Measurements from ENCODE around the gene MME. TPM values are rescaled to one million over a fixed set of nuclear protein-coding genes. Genes with fewer than 3 reads are reported as not detected.

Gene MME
- polyA plus RNA-seq, 3 donors: 0.27 to 1.0 (median 0.73) TPM

DNA sequence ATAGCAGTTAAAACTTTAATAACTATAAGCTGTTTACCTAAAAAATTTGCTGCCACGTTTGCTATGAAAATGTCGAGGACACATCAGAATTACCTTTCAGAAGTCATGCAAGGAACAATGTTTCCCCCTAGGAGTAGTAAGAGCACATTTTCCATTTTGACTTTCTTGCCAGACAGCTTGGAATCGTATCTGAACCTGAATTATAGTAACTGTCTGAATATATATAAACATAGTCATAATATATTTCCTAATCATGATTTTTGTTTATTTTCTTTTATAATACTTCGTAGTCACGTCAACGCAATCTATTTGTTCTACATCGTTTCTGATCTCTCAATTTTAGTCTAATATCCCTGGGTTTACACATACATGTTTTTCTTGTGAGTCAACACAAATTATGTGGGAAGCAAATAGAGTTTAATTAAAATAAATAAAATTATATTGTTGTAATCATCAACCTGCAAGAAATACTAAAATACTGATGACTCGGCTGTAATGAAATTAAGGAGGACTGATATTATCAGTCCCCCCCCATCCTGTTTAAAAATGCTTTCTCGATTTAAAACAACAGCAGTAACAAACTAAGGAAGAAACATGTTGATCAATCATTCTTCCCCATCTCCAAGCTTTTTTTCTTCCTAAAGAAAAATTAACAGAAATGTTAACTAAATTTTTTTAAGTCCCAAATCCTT lies 78.4 kb downstream of the MME start:
- no peak for DNase-seq
- 79% methylated on average over 2 of the region's 9 CpGs for WGBS (ENCODE audit: insufficient coverage)

GRCh38 chr3:155159301-155159700 lies 79.2 kb downstream of the MME start:
- no peaks in the 10 kb centered on the region for H3K36me3 ChIP-seq (replicated peaks in 1 of 2; ENCODE audit: control insufficient read depth in 1 of 2, insufficient read depth in 2 of 2, low read length in 2 of 2)
- no peak overlapping the region for H3K4me3 ChIP-seq (replicated peaks in 1 of 3; ENCODE audit: low read depth in 2 of 3, low read length in 3 of 3)
- Mint-ChIP-seq H3K9me3 (peaks cover 0 to 1% (median 0%) of the 10 kb centered on the region in 7 donors), H3K4me1 (no peaks in the 10 kb centered on the region), H3K4me3 (no peak overlapping the region), H3K27me3 (ENCODE audit: low read depth in 3 of 3) (no peaks in the 10 kb centered on the region), H3K36me3 (no peaks in the 10 kb centered on the region), H3K27ac (no peak overlapping the region)
- H3K9ac ChIP-seq (ENCODE audit: insufficient read depth, low read length, poor library complexity, severe bottlenecking): no peak overlapping the region
- no peak for TF ChIP-seq CTCF (IDR thresholded peaks at IDR 0.05)
- no peaks in the 10 kb centered on the region for H4K20me1 ChIP-seq (ENCODE audit: insufficient read depth, low read length)
- H3K4me2 ChIP-seq (replicated peaks; ENCODE audit: extremely low read depth, low read length, poor library complexity, severe bottlenecking): no peak overlapping the region
- no peak overlapping the region for H3K27ac ChIP-seq (ENCODE audit: low read depth in 1 of 2, low read length in 2 of 2)
- no CpG with 5 or more reads among the region's 2 CpGs for WGBS (ENCODE audit: insufficient coverage)
- H3K4me1 ChIP-seq (ENCODE audit: control insufficient read depth in 1 of 2, insufficient read depth in 2 of 2, low read length in 2 of 2): no peaks in the 10 kb centered on the region
- no peaks in the 10 kb centered on the region for H3K9me3 ChIP-seq (replicated peaks in 1 of 2; ENCODE audit: control insufficient read depth in 1 of 2, insufficient read depth in 1 of 2, low read length in 2 of 2)
- intact Hi-C loops (cut with micrococcal nuclease): no loop called here
- no peak for DNase-seq
- H3K79me2 ChIP-seq (ENCODE audit: insufficient read depth, low read length): no peaks in the 10 kb centered on the region
- H2AFZ ChIP-seq (ENCODE audit: insufficient read depth, low read depth, low read length, poor library complexity, severe bottlenecking): no peak overlapping the region
- H3K27me3 ChIP-seq (ENCODE audit: control insufficient read depth in 2 of 2, insufficient read depth in 2 of 2, low read length in 2 of 2): no peaks in the 10 kb centered on the region

More for the DNA sequence above, 78.4 kb downstream of the MME start:
- H3K27ac Mint-ChIP-seq: no peak overlapping the region
- Histone ChIP-seq H3K27me3 (ENCODE audit: control insufficient read depth in 2 of 2, insufficient read depth in 2 of 2, low read length in 2 of 2) (no peaks in the 10 kb centered on the region), H3K4me1 (ENCODE audit: control insufficient read depth in 1 of 2, insufficient read depth in 2 of 2, low read length in 2 of 2) (no peaks in the 10 kb centered on the region), H3K4me3 (replicated peaks in 1 of 3; ENCODE audit: low read depth in 2 of 3, low read length in 3 of 3) (no peak overlapping the region), H3K9me3 (replicated peaks in 1 of 2; ENCODE audit: control insufficient read depth in 1 of 2, insufficient read depth in 1 of 2, low read length in 2 of 2) (no peaks in the 10 kb centered on the region), H2AFZ (ENCODE audit: insufficient read depth, low read depth, low read length, poor library complexity, severe bottlenecking) (no peak overlapping the region), H3K36me3 (replicated peaks in 1 of 2; ENCODE audit: control insufficient read depth in 1 of 2, insufficient read depth in 2 of 2, low read length in 2 of 2) (no peaks in the 10 kb centered on the region), H3K4me2 (replicated peaks; ENCODE audit: extremely low read depth, low read length, poor library complexity, severe bottlenecking) (no peak overlapping the region), H3K79me2 (ENCODE audit: insufficient read depth, low read length) (no peaks in the 10 kb centered on the region), H3K27ac (ENCODE audit: low read depth in 1 of 2, low read length in 2 of 2) (no peak overlapping the region), H3K9ac (ENCODE audit: insufficient read depth, low read length, poor library complexity, severe bottlenecking) (no peak overlapping the region), H4K20me1 (ENCODE audit: insufficient read depth, low read length) (no peaks in the 10 kb centered on the region)
- no peaks in the 10 kb centered on the region for H3K27me3 Mint-ChIP-seq (ENCODE audit: low read depth in 3 of 3)
- peaks cover 0 to 1% (median 0%) of the 10 kb centered on the region in 7 donors for H3K9me3 Mint-ChIP-seq
- no peaks in the 10 kb centered on the region for H3K36me3 Mint-ChIP-seq
- intact Hi-C loops (cut with micrococcal nuclease): no loop called here
- H3K4me3 Mint-ChIP-seq: no peak overlapping the region
- no peaks in the 10 kb centered on the region for H3K4me1 Mint-ChIP-seq
- no peak for TF ChIP-seq CTCF (IDR thresholded peaks at IDR 0.05)

Measured in CD14-positive monocyte (primary cell).